Left lung (tissue), 10 donors: Measurements from ENCODE around the gene ALDH16A1. TPM values are rescaled to one million over a fixed set of nuclear protein-coding genes. Genes with fewer than 3 reads are reported as not detected.
A peak's percentile ranks its signal among the peaks of the same experiment; 100 is the strongest.

Source experiments
- ATAC-seq: fragments of 200-7000 bp; cut with Tn5 transposase; one replicate; pipeline ENCODE4 v1.9.1; 2020; ENCODE audit warnings: moderate library complexity
- DNase-seq, 4 donors: peaks; one replicate each; pipeline ENCODE4 v3.0.0-alpha.2; 2013 to 2020
- H3K27ac ChIP-seq, 2 donors: fragments of 200-600 bp; sonication (generic) in 1 of 2; one replicate each; pipeline versions ENCODE4 v1.5.0 to v1.8.0; 2020 to 2021
- H3K27me3 ChIP-seq, 2 donors: fragments of 200-600 bp; sonication (generic) in 1 of 2; one replicate each; pipeline versions ENCODE4 v1.5.0 to v1.8.0; 2020 to 2021
- H3K36me3 ChIP-seq, 2 donors: fragments of 200-600 bp; sonication (generic) in 1 of 2; one replicate each; pipeline versions ENCODE4 v1.5.0 to v1.8.0; 2020 to 2021
- H3K4me1 ChIP-seq, 2 donors: fragments of 200-600 bp; one replicate each; pipeline ENCODE4 v1.8.0; 2021
- H3K4me3 ChIP-seq, 2 donors: fragments of 200-600 bp; sonication (generic) in 1 of 2; one replicate each; pipeline versions ENCODE4 v1.5.0 to v1.8.0; 2020 to 2021; ENCODE audit warnings: mild to moderate bottlenecking in 1 of 2
- H3K9me3 ChIP-seq, 2 donors: fragments of 200-600 bp; sonication (generic) in 1 of 2; one replicate each; pipeline versions ENCODE4 v1.5.0 to v1.8.0; 2020 to 2021
- CTCF ChIP-seq, 2 donors: fragments of 200-600 bp; sonication (generic) in 1 of 2; IDR thresholded peaks; one replicate each; pipeline versions ENCODE4 v1.5.0 to v1.8.0; 2021; ENCODE audit warnings: antibody characterized with exemption in 2 of 2
- intact Hi-C, 2 donors: fragments of 100-400 bp; cut with DNase I; formaldehyde crosslinking; loops; one replicate each; pipeline versions ENCODE4 v1.11.2 to v1.14.2; 2022
- polyA plus RNA-seq, 6 donors: library from polyadenylated mRNA; unstranded; fragments of 120-200 nt; gene quantifications; one replicate each; pipeline ENCODE4 v1.2.1, GENCODE V29; 2013; ENCODE audit not compliant: insufficient read length in 6 of 6
- total RNA-seq, 2 donors: library from RNA; stranded (reverse); fragmentation: NEBNext Ultra II Directional; extraction: Animal tissue kit (Norgen Biotek cat#: 25700); gene quantifications; one replicate each; pipeline ENCODE4 v1.2.1, GENCODE V29; 2021
- donor health status: DM: no; HTN: yes; CAD: no.
- donor health status: DM: no; HTN: no; CAD: no.

ALDH16A1 gene
- total and polyA plus RNA-seq, 8 donors = 12.6 to 54.2 (median 18.1) TPM

GRCh38 chr19:49420227-49420626, 32.8 kb upstream of the ALDH16A1 start:
- ATAC-seq (no peak), DNase-seq (no peak)
- Histone ChIP-seq H3K4me3 (no peak overlapping the region), H3K4me1 (peaks cover 7 to 22% of the 10 kb centered on the region in 2 donors), H3K36me3 (no peaks in the 10 kb centered on the region), H3K27ac (no peak overlapping the region), H3K9me3 (no peaks in the 10 kb centered on the region), H3K27me3 (peaks cover 52 to 92% of the 10 kb centered on the region in 2 donors)
- TF ChIP-seq CTCF (IDR thresholded peaks at IDR 0.05) = no peak
- intact Hi-C loops = no loop called here

- H3K27me3 ChIP-seq = peaks cover 63 to 94% of the 10 kb centered on the region in 2 donors
- intact Hi-C loops = no loop called here
- no peaks in the 10 kb centered on the region for H3K36me3 ChIP-seq
- DNase-seq = peak; percentile 65 to 86 (median 76)
- ATAC-seq = peak; percentile 90
- no peaks in the 10 kb centered on the region for H3K9me3 ChIP-seq
- peak overlapping the region in 1 of 2 donors; percentile 18 for H3K4me3 ChIP-seq
- no peak overlapping the region for H3K27ac ChIP-seq
- TF ChIP-seq CTCF (IDR thresholded peaks at IDR 0.05) = no peak
- H3K4me1 ChIP-seq = peaks cover 7 to 26% of the 10 kb centered on the region in 2 donors
Observed at GRCh38 chr19:49421039-49421877, 31.8 kb upstream of the ALDH16A1 start.

- intact Hi-C loops = no loop called here
- no peak for DNase-seq
- peaks cover 7 to 26% of the 10 kb centered on the region in 2 donors for H3K4me1 ChIP-seq
- no peak overlapping the region for H3K27ac ChIP-seq
- H3K27me3 ChIP-seq = peaks cover 68 to 95% of the 10 kb centered on the region in 2 donors
- H3K4me3 ChIP-seq = no peak overlapping the region
- no peaks in the 10 kb centered on the region for H3K9me3 ChIP-seq
- ATAC-seq = no peak
- no peak for TF ChIP-seq CTCF (IDR thresholded peaks at IDR 0.05)
- H3K36me3 ChIP-seq = no peaks in the 10 kb centered on the region
Observed at GRCh38 chr19:49421878-49422202, 31.2 kb upstream of the ALDH16A1 start.

- H3K27me3 ChIP-seq = peaks cover 75 to 95% of the 10 kb centered on the region in 2 donors
- no peaks in the 10 kb centered on the region for H3K9me3 ChIP-seq
- intact Hi-C loops = no loop called here
- peak in 1 of 2 donors; percentile 41 for TF ChIP-seq CTCF (IDR thresholded peaks at IDR 0.05)
- H3K36me3 ChIP-seq = no peaks in the 10 kb centered on the region
- H3K27ac ChIP-seq = no peak overlapping the region
- H3K4me3 ChIP-seq = no peak overlapping the region
- H3K4me1 ChIP-seq = peaks cover 7 to 26% of the 10 kb centered on the region in 2 donors
- DNase-seq (peak in 1 of 4 donors; percentile 35), ATAC-seq (peak; percentile 63)
Observed at GRCh38 chr19:49422407-49423070, 30.5 kb upstream of the ALDH16A1 start.
